H1 (cell line): ENCODE measurements around the gene HIC1. TPM values are rescaled to one million over a fixed set of nuclear protein-coding genes. Genes with fewer than 3 reads are reported as not detected.

Experiments
- CTCF ChIA-PET: fragments of 300-600 bp; sonication (Branson Sonifier 250); formaldehyde crosslinking; loops from one replicate; lab custom pipeline; 2021; ENCODE audit not compliant: partially characterized antibody; lab: Charles Lee
- POLR2A ChIA-PET: fragments of 300-600 bp; sonication (Branson Sonifier 250); formaldehyde crosslinking; loops from one replicate; lab custom pipeline; 2021; ENCODE audit warnings: inconsistent platforms; ENCODE audit not compliant: partially characterized antibody; lab: Charles Lee
- DNase-seq, 2 experiments: peaks; one replicate each; pipeline versions ENCODE4 v3.0.0 to v3.0.0-alpha.2; 2010 to 2022; ENCODE audit warnings: low spot score in 2 of 2, low read depth in 1 of 2, mixed read lengths in 1 of 2
- FAIRE-seq: peaks from 2 replicates; lab custom pipeline; 2011; peaks lifted over from hg19 to GRCh38; lab: Jason Lieb, UNC
- H2AFZ ChIP-seq: 2 replicates; pipeline ENCODE4 v1.8.1; 2012; ENCODE audit warnings: low read length, inconsistent platforms
- H2AK5ac ChIP-seq: 2 replicates; pipeline ENCODE4 v1.6.1; 2013; ENCODE audit warnings: low read depth, low read length
- H2BK120ac ChIP-seq: replicated peaks from 2 replicates; pipeline ENCODE3; 2013; ENCODE audit warnings: low read depth, low read length, inconsistent platforms
- H2BK12ac ChIP-seq: 2 replicates; pipeline ENCODE4 v1.6.1; 2013; ENCODE audit warnings: low read depth, low read length
- H2BK15ac ChIP-seq: 2 replicates; pipeline ENCODE4 v1.6.1; 2013; ENCODE audit warnings: low read length
- H2BK20ac ChIP-seq: 2 replicates; pipeline ENCODE4 v1.6.1; 2013; ENCODE audit warnings: low read length
- H2BK5ac ChIP-seq: 2 replicates; pipeline ENCODE4 v1.6.1; 2013; ENCODE audit warnings: low read depth, low read length
- H3K14ac ChIP-seq: 2 replicates; pipeline ENCODE4 v1.6.1; 2013; ENCODE audit warnings: inconsistent platforms; ENCODE audit not compliant: insufficient read length
- H3K18ac ChIP-seq: 2 replicates; pipeline ENCODE4 v1.6.1; 2013; ENCODE audit warnings: low read length; ENCODE audit errors: extremely low read depth
- H3K23ac ChIP-seq: 2 replicates; pipeline ENCODE4 v1.6.1; 2013; ENCODE audit warnings: inconsistent platforms; ENCODE audit not compliant: insufficient read length
- H3K23me2 ChIP-seq: 2 replicates; pipeline ENCODE4 v1.6.1; 2013; ENCODE audit warnings: low read depth, low read length
- H3K27ac ChIP-seq: 2 replicates; pipeline ENCODE4 v1.6.1; 2011; ENCODE audit warnings: low read depth, low read length, inconsistent platforms
- H3K27me3 ChIP-seq, 4 experiments: replicated peaks in 1 of 4; 1 replicate in 1 of 4; 2 replicates in 3 of 4; pipeline versions ENCODE4 v1.6.1 to v1.8.1; 2011 to 2013; ENCODE audit warnings: low read length in 3 of 4, mild to moderate bottlenecking in 3 of 4, inconsistent platforms in 2 of 4, mixed read lengths in 2 of 4, moderate library complexity in 1 of 4; ENCODE audit not compliant: control insufficient read depth in 3 of 4, insufficient read depth in 3 of 4; ENCODE audit errors: extremely low read depth in 1 of 4
- H3K36me3 ChIP-seq, 4 experiments: 2 replicates each; pipeline versions ENCODE4 v1.6.1 to v1.8.1; 2011 to 2013; ENCODE audit warnings: mild to moderate bottlenecking in 4 of 4, low read length in 3 of 4, moderate library complexity in 2 of 4, control low read depth in 1 of 4, inconsistent platforms in 1 of 4; ENCODE audit not compliant: insufficient read depth in 4 of 4, control insufficient read depth in 2 of 4
- H3K4ac ChIP-seq: replicated peaks from 2 replicates; pipeline ENCODE3; 2013; ENCODE audit warnings: low read length, low read depth, mixed read lengths, inconsistent platforms; ENCODE audit not compliant: insufficient read length
- H3K4me1 ChIP-seq, 4 experiments: replicated peaks in 1 of 4; 1 replicate in 1 of 4; 2 replicates in 3 of 4; pipeline versions ENCODE4 v1.6.1 to v1.8.1; 2011 to 2013; ENCODE audit warnings: low read length in 3 of 4, inconsistent platforms in 2 of 4, mixed read lengths in 1 of 4; ENCODE audit not compliant: insufficient read depth in 4 of 4, control insufficient read depth in 3 of 4
- H3K4me2 ChIP-seq, 2 experiments: 2 replicates each; pipeline versions ENCODE4 v1.6.1 to v1.8.1; 2011 to 2013; ENCODE audit warnings: low read depth in 2 of 2, low read length in 2 of 2, control low read depth in 1 of 2, inconsistent platforms in 1 of 2, mild to moderate bottlenecking in 1 of 2; ENCODE audit not compliant: insufficient read depth in 1 of 2
- H3K4me3 ChIP-seq, 4 experiments: fragments of 200-600, 300-600 bp in 1 of 4; sonication (generic), shearing (Covaris generic), sonication (Bioruptor Twin) in 1 of 4; 2 replicates each; pipeline versions ENCODE4 v1.5.1 to v1.8.1; 2011 to 2016; ENCODE audit warnings: low read length in 4 of 4, low read depth in 3 of 4, control low read depth in 2 of 4, inconsistent platforms in 2 of 4, mild to moderate bottlenecking in 2 of 4, mixed read lengths in 1 of 4, moderate library complexity in 1 of 4; ENCODE audit not compliant: insufficient read depth in 2 of 4; ENCODE audit errors: extremely low read depth in 1 of 4
- H3K56ac ChIP-seq: replicated peaks from 2 replicates; pipeline ENCODE3; 2013; ENCODE audit warnings: low read depth, mild to moderate bottlenecking, mixed read lengths, low read length, inconsistent platforms; ENCODE audit not compliant: insufficient read length
- H3K79me1 ChIP-seq: 2 replicates; pipeline ENCODE4 v1.6.1; 2013; ENCODE audit warnings: low read depth, low read length, control low read depth
- H3K79me2 ChIP-seq, 2 experiments: 2 replicates each; pipeline versions ENCODE4 v1.6.1 to v1.8.1; 2012 to 2013; ENCODE audit warnings: low read length in 2 of 2, mild to moderate bottlenecking in 2 of 2, inconsistent platforms in 1 of 2; ENCODE audit not compliant: insufficient read depth in 2 of 2, control insufficient read depth in 1 of 2
- H3K9ac ChIP-seq, 4 experiments: replicated peaks in 1 of 4; 1 replicate in 1 of 4; 2 replicates in 3 of 4; pipeline versions ENCODE4 v1.6.1 to v1.8.1; 2011 to 2013; ENCODE audit warnings: low read depth in 3 of 4, low read length in 3 of 4, control low read depth in 2 of 4, mild to moderate bottlenecking in 2 of 4, moderate library complexity in 2 of 4, inconsistent platforms in 1 of 4; ENCODE audit errors: extremely low read depth in 1 of 4
- H3K9me3 ChIP-seq, 2 experiments: 2 replicates each; pipeline versions ENCODE4 v1.6.1 to v1.8.1; 2012 to 2013; ENCODE audit warnings: mild to moderate bottlenecking in 2 of 2, moderate library complexity in 2 of 2, control low read depth in 1 of 2, inconsistent platforms in 1 of 2, low read depth in 1 of 2, low read length in 1 of 2, mixed read lengths in 1 of 2; ENCODE audit not compliant: insufficient read depth in 2 of 2
- H4K20me1 ChIP-seq, 2 experiments: replicated peaks in 1 of 2; 2 replicates each; pipeline versions ENCODE3 to v1.8.1; 2011 to 2013; ENCODE audit warnings: inconsistent platforms in 2 of 2, low read length in 2 of 2, mild to moderate bottlenecking in 1 of 2; ENCODE audit not compliant: insufficient read depth in 2 of 2, control insufficient read depth in 1 of 2
- H4K5ac ChIP-seq: 2 replicates; pipeline ENCODE4 v1.6.1; 2013; ENCODE audit warnings: low read length, low read depth, mixed read lengths, inconsistent platforms; ENCODE audit not compliant: insufficient read length
- H4K8ac ChIP-seq: 2 replicates; pipeline ENCODE4 v1.8.0; 2013; ENCODE audit warnings: mild to moderate bottlenecking, moderate library complexity, low read length, inconsistent platforms; ENCODE audit not compliant: insufficient read depth; ENCODE audit errors: extremely low read depth
- H4K91ac ChIP-seq: replicated peaks from 2 replicates; pipeline ENCODE3; 2013; ENCODE audit warnings: low read length, mixed read lengths, inconsistent platforms; ENCODE audit not compliant: insufficient read length
- GABPA ChIP-seq: IDR thresholded peaks from 2 replicates; pipeline ENCODE4 v1.6.1; 2011; ENCODE audit warnings: mild to moderate bottlenecking, low read length, moderate library complexity, borderline replicate concordance; ENCODE audit not compliant: insufficient read depth
- HDAC6 ChIP-seq: IDR thresholded peaks from one replicate; pipeline ENCODE4 v1.7.1; 2012; ENCODE audit warnings: low read depth, mild to moderate bottlenecking, inconsistent platforms, low read length, moderate library complexity
- KDM1A ChIP-seq: fragments of 200-600, 300-600 bp; sonication (generic); IDR thresholded peaks from 2 replicates; pipeline ENCODE4 v1.7.1; 2016; ENCODE audit warnings: mild to moderate bottlenecking, low read length, borderline replicate concordance
- POLR2AphosphoS5 ChIP-seq: IDR thresholded peaks from 2 replicates; pipeline ENCODE4 v1.6.1; 2011; ENCODE audit warnings: low read depth, low read length
- RNF2 ChIP-seq: fragments of 200-900, 300-1000 bp; sonication (generic); IDR thresholded peaks from 2 replicates; pipeline ENCODE4 v1.7.1; 2016; ENCODE audit warnings: borderline replicate concordance, low read depth, mild to moderate bottlenecking, antibody characterized with exemption, low read length; ENCODE audit not compliant: poor library complexity, severe bottlenecking; ENCODE audit errors: missing control alignments
- SUZ12 ChIP-seq: fragments of 200-600 bp; sonication (generic); IDR thresholded peaks from 2 replicates; pipeline ENCODE4 v1.6.1; 2012; ENCODE audit warnings: mild to moderate bottlenecking, inconsistent platforms, low read length, moderate library complexity, mixed read lengths
- WGBS, 2 experiments: shearing (Covaris generic) in 1 of 2; methylation state at CpG; one replicate each; pipeline versions ENCODE4 v1.1.6 to v1.1.7; 2013 to 2015; ENCODE audit warnings: low lambda C conversion rate in 2 of 2, mixed read lengths in 2 of 2, inconsistent platforms in 1 of 2, low coverage in 1 of 2, missing lambda C conversion rate in 1 of 2; ENCODE audit not compliant: insufficient replicate concordance in 2 of 2, insufficient coverage in 1 of 2, insufficient read length in 1 of 2; ENCODE audit errors: extremely low coverage in 1 of 2, missing lambda C conversion rate in 1 of 2; 5-methylcytosine and 5-hydroxymethylcytosine counted together
- polyA plus RNA-seq, 7 experiments: library from polyadenylated mRNA; depleted of rRNA in 3 of 7; stranded (reverse) in 5 of 7; unstranded in 2 of 7; fragments of >200 nt in 5 of 7; fragments of 200-250 nt in 2 of 7; gene quantifications; 1 replicate in 5 of 7; 2 replicates in 1 of 7; 4 replicates in 1 of 7; pipeline versions ENCODE4 v1.2.1 to v1.2.3, GENCODE V29; 2011 to 2013; ENCODE audit warnings: missing spikeins in 2 of 7, mixed read lengths in 2 of 7
- total RNA-seq: library from RNA; stranded (reverse); fragmentation: NEBNext Ultra II Directional; extraction: Animal tissue kit (Norgen Biotek cat#: 25700); gene quantifications from 2 replicates; pipeline ENCODE4 v1.2.1, GENCODE V29; 2021
- TF ChIP-seq, protein P1 (sequence below): IDR thresholded peaks from 2 replicates; pipeline ENCODE4 v1.6.1; 2011; ENCODE audit warnings: low read length, improper control_type of control experiment
- TF ChIP-seq, protein P2 (sequence below): IDR thresholded peaks from 2 replicates; pipeline ENCODE4 v1.6.1; 2011; ENCODE audit warnings: low read depth, mild to moderate bottlenecking, low read length; ENCODE audit not compliant: insufficient read depth

The HIC1 gene
- total and polyA plus RNA-seq, 2 of the 8 experiments (the other 6 are each of a cell fraction or from before 2014, with no cell fraction given): 0.06 to 0.09 TPM

DNA sequence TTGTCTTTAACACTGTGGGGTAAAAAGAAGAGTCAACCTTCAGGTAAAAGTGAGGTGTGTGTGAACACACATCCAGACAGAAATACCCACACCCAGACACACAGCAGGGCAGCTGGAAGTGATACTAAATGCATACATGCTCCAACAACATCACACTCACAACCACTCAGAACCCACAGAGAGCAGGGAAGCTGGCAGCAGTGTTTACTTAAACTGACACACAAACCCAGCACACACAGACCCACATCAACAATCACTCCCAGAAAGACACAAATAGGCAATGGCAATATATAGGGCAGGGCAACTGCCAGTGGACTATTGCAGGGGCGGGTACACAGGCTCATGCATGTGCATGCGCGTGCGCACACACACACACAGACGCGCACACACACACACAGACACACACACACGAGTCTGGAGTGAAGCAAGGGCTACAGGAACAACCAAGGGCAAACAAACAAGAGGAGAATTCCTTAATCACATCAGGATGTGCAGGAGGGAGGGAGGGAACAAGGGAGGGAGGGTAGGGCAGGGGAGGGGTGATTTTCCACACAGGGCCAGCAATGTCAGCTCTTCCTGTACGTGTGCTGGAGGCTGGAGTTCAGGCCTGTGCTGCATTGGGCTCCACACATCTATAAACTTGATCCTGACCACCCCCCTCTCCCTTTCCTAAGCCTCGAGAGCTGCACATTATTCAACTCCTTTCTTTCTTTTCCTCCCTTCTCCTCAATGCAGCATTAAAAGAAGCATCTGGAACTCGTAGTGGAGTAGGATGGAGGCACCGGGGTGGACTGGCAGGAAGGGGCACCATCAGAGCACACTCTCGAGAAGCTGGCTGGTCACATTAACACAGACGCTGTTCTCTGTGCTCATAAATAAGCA is 30.1 kb downstream of the HIC1 start:
- 86% methylated on average over 13 of the region's 13 CpGs; no CpG with 5 or more reads in 1 of the 2 experiments for WGBS, 2 experiments
- POLR2A ChIA-PET: no interaction called here

More for the DNA sequence above, 30.1 kb downstream of the HIC1 start:
- H3K14ac ChIP-seq: no peak overlapping the region
- H2BK120ac ChIP-seq: no peak overlapping the region
- H3K4me2 ChIP-seq: no peak overlapping the region
- H2AFZ ChIP-seq: no peak overlapping the region
- TF ChIP-seq, protein P1, sequence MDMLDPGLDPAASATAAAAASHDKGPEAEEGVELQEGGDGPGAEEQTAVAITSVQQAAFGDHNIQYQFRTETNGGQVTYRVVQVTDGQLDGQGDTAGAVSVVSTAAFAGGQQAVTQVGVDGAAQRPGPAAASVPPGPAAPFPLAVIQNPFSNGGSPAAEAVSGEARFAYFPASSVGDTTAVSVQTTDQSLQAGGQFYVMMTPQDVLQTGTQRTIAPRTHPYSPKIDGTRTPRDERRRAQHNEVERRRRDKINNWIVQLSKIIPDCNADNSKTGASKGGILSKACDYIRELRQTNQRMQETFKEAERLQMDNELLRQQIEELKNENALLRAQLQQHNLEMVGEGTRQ: no peak
- TF ChIP-seq POLR2AphosphoS5: no peak
- TF ChIP-seq, protein P2, sequence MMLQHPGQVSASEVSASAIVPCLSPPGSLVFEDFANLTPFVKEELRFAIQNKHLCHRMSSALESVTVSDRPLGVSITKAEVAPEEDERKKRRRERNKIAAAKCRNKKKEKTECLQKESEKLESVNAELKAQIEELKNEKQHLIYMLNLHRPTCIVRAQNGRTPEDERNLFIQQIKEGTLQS: no peak
- TF ChIP-seq HDAC6: no peak
- TF ChIP-seq SUZ12: no peak
- no peak for TF ChIP-seq RNF2
- no peak for TF ChIP-seq KDM1A
- TF ChIP-seq GABPA: no peak
- no peak overlapping the region for H2AK5ac ChIP-seq
- H2BK15ac ChIP-seq: no peak overlapping the region
- 0 out of 7 replicates have a peak, but pooled peaks cover 0 to 3% (median 0%) of the 10 kb centered on the region in 4 experiments for H3K4me1 ChIP-seq
- no peak overlapping the region for H2BK12ac ChIP-seq
- H3K79me1 ChIP-seq: no peaks in the 10 kb centered on the region
- H3K79me2 ChIP-seq: no peaks in the 10 kb centered on the region
- no peaks in the 10 kb centered on the region for H3K27me3 ChIP-seq
- H3K4ac ChIP-seq: no peak overlapping the region
- H4K20me1 ChIP-seq: peaks cover 0 to 3% of the 10 kb centered on the region in 2 experiments
- no peak overlapping the region for H4K5ac ChIP-seq
- H4K8ac ChIP-seq: no peak overlapping the region
- H4K91ac ChIP-seq: no peak overlapping the region
- H2BK5ac ChIP-seq: peak overlapping the region; percentile 26; the same call in 1 of the 2 replicates
- no peak overlapping the region for H3K56ac ChIP-seq
- no peak overlapping the region for H3K9ac ChIP-seq
- no peak overlapping the region for H3K18ac ChIP-seq
- FAIRE-seq: no peak
- no peak overlapping the region for H3K23ac ChIP-seq
- H3K4me3 ChIP-seq: no peak overlapping the region
- no peak overlapping the region for H2BK20ac ChIP-seq
- H3K27ac ChIP-seq: no peak overlapping the region
- H3K23me2 ChIP-seq: no peaks in the 10 kb centered on the region
- no peaks in the 10 kb centered on the region for H3K9me3 ChIP-seq
- DNase-seq: no peak
- CTCF ChIA-PET: interaction anchor here (1.0 to 3.9 kb wide), 13 partner anchors 9 to 146 kb away, joined by 3 to 21 read pairs (median 6); partner anchors contain the start of gene HIC1
- H3K36me3 ChIP-seq: peaks cover 0 to 5% (median 1%) of the 10 kb centered on the region in 4 experiments; a peak in 3 of 8 replicates
